Effector memory CD4-positive, alpha-beta T cell (primary cell): ENCODE data around the gene EPB41L4A.

Experiments used
- DNase-seq, 3 donors: peaks; one replicate each; pipeline ENCODE4 v3.0.0-alpha.2; 2020
- H3K27ac ChIP-seq: 2 replicates; pipeline ENCODE4 v1.7.0; 2013; ENCODE audit warnings: mild to moderate bottlenecking, low read length, moderate library complexity; ENCODE audit not compliant: insufficient read depth, poor library complexity, severe bottlenecking
- H3K27me3 ChIP-seq: replicated peaks from 2 replicates; pipeline ENCODE4 v1.7.0; 2013; ENCODE audit warnings: mild to moderate bottlenecking, low read length; ENCODE audit not compliant: insufficient read depth, control insufficient read depth, poor library complexity, severe bottlenecking
- H3K36me3 ChIP-seq: 2 replicates; pipeline ENCODE4 v1.7.0; 2013; ENCODE audit warnings: mild to moderate bottlenecking, low read length, moderate library complexity; ENCODE audit not compliant: control insufficient read depth, insufficient read depth
- H3K4me1 ChIP-seq: 2 replicates; pipeline ENCODE4 v1.7.0; 2013; ENCODE audit warnings: low read length, mild to moderate bottlenecking; ENCODE audit not compliant: control insufficient read depth, insufficient read depth, poor library complexity, severe bottlenecking
- H3K4me3 ChIP-seq: 2 replicates; pipeline ENCODE4 v1.7.0; 2013; ENCODE audit warnings: low read length, low read depth, mild to moderate bottlenecking; ENCODE audit not compliant: insufficient read depth, poor library complexity, severe bottlenecking
- H3K9me3 ChIP-seq: 2 replicates; pipeline ENCODE4 v1.7.0; 2013; ENCODE audit warnings: mild to moderate bottlenecking, low read length, moderate library complexity; ENCODE audit not compliant: control insufficient read depth

Gene EPB41L4A

DNA sequence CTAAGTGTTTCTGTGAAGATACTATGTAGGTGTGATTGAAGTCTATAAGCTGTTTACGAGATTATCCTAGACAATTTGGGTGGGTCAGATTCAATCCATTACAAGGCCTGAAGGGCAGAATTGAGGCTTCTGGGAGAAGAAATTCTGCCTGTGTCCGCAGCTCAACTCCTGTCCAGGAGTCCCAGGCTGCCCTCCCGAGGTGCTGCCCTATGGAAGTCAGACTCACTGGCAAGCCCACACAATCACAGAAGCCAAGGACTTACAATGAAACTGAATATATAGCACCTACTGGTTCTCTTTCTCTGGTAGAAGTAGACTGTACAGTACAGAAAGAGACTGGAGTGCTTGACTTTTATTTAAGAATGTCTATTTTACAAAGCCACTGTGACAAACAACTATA is 74.5 kb downstream of the EPB41L4A start:
- no peaks in the 10 kb centered on the region for H3K36me3 ChIP-seq
- no peaks in the 10 kb centered on the region for H3K27me3 ChIP-seq
- DNase-seq: no peak
- H3K9me3 ChIP-seq: no peaks in the 10 kb centered on the region
- no peaks in the 10 kb centered on the region for H3K4me1 ChIP-seq
- H3K27ac ChIP-seq: no peak overlapping the region
- no peak overlapping the region for H3K4me3 ChIP-seq

DNA sequence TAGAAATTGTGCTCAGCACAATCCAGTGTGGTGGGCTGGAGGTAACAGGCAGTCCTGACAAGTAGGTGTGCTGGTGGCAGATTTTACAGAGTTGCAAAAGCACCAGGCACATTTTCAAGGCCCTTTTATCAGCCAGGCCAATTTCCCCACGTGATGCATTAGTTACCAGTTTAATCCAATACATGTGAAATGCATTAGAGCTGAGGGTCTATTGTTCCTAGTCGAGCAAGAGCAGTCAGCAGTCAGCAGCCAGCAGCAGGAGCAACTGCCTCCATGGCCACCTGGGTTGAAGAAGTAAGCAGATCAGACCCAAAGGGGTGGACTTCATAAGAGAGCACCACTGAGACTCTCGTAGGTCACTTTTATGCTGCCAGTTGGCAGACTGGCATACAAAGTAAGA is 76.7 kb downstream of the EPB41L4A start:
- no peaks in the 10 kb centered on the region for H3K36me3 ChIP-seq
- H3K4me1 ChIP-seq: no peaks in the 10 kb centered on the region
- no peak overlapping the region for H3K4me3 ChIP-seq
- no peaks in the 10 kb centered on the region for H3K27me3 ChIP-seq
- no peak for DNase-seq
- no peaks in the 10 kb centered on the region for H3K9me3 ChIP-seq
- no peak overlapping the region for H3K27ac ChIP-seq

DNA sequence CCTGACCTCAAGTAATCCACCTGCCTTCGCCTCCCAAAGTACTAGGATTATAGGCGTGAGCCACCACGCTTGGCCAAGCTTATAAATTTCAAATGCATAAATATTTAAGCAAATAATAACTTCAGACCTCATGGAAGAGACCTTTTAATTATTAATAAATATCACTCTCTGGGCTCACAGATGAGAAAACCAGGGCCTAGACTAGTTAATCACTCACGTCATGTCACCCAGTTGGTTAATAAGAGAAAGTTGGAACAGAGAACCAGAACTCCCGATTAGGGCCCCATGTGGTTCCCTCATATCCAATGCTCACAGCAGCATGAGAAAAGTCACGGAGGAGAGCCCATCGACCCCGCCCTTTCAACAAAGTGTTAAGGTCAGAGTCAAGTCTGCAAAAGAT is 79.3 kb downstream of the EPB41L4A start:
- Histone ChIP-seq H3K4me1 (no peaks in the 10 kb centered on the region), H3K9me3 (no peaks in the 10 kb centered on the region), H3K4me3 (no peak overlapping the region), H3K27ac (no peak overlapping the region), H3K36me3 (no peaks in the 10 kb centered on the region), H3K27me3 (no peaks in the 10 kb centered on the region)
- DNase-seq: no peak

DNA sequence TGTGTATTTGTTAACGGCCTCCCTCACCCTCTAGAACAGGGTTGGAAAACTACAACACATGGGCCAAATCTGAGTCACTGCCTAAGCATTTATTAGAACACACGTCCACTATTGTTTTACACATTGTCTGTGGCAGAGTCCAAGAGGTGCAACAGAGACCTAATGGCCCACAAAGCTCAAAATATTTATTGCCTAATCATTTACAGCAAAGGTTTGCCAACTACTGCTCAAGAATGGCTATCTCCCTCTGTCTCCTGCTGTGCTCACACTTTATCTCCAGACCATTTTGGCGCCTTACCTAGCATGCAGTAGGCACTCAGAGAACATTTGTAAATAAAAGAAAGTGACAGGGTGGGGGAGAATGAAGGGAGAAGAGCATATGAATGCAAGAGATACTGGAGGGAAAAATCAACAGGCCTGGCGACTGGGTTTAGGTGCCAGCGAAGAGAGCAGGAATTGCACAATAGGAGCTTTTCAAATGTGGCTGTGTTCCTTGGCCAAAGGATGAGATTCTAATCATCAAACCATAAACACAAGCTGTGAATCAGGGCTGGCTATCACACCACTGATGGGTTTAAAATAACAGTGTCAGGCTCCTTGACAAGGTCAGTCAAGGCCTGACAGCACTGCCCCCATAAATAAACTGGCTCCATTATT is 80.3 kb downstream of the EPB41L4A start:
- Histone ChIP-seq H3K9me3 (no peaks in the 10 kb centered on the region), H3K27ac (no peak overlapping the region), H3K36me3 (no peaks in the 10 kb centered on the region), H3K27me3 (no peaks in the 10 kb centered on the region), H3K4me3 (no peak overlapping the region), H3K4me1 (no peaks in the 10 kb centered on the region)
- DNase-seq: no peak

DNA sequence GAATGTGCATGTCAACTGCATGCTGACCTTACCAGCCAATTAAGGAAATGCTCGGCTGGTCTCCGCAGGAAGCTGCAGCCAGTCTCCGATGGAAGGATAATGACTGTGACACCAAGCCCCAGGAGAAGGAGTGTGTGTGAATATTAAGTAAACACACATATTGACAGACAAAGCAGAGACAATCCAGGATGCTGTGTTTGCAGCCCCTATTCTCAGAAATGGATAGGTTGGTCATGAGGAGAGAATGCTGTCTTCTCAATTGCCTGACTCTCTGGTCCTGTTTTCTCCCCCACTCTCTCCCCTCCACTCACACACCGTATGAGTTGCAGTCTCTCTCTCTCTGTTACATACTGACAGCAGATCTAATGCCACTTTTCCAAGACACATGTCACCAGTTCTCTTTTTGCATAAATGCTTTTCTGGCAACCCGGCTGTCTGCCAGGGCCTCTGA is 85.7 kb downstream of the EPB41L4A start:
- no peak overlapping the region for H3K4me3 ChIP-seq
- H3K4me1 ChIP-seq: no peaks in the 10 kb centered on the region
- H3K27me3 ChIP-seq: no peaks in the 10 kb centered on the region
- H3K9me3 ChIP-seq: no peaks in the 10 kb centered on the region
- H3K36me3 ChIP-seq: no peaks in the 10 kb centered on the region
- no peak for DNase-seq
- H3K27ac ChIP-seq: no peak overlapping the region

DNA sequence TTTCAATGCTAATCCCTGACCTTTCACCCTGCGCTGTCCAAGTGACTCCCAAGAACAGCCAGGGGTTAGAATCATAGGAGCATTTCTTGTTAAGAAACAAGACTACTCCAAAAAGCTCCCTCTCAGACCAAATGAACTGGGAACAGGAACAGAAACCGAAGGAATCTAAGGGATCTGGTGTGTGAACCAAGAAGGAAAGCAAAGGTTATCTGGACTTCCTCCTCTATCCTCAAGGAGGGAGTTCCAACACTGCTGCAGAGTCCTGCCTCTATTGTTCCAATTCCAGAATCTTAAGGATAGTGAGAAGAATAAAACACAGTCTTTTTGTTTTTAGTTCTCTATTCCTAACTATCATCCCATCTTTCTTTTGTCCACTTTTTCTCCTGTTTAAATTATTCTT is 87.2 kb downstream of the EPB41L4A start:
- no peaks in the 10 kb centered on the region for H3K9me3 ChIP-seq
- no peaks in the 10 kb centered on the region for H3K4me1 ChIP-seq
- no peaks in the 10 kb centered on the region for H3K36me3 ChIP-seq
- no peak overlapping the region for H3K27ac ChIP-seq
- no peak overlapping the region for H3K4me3 ChIP-seq
- no peak for DNase-seq
- H3K27me3 ChIP-seq: no peaks in the 10 kb centered on the region

DNA sequence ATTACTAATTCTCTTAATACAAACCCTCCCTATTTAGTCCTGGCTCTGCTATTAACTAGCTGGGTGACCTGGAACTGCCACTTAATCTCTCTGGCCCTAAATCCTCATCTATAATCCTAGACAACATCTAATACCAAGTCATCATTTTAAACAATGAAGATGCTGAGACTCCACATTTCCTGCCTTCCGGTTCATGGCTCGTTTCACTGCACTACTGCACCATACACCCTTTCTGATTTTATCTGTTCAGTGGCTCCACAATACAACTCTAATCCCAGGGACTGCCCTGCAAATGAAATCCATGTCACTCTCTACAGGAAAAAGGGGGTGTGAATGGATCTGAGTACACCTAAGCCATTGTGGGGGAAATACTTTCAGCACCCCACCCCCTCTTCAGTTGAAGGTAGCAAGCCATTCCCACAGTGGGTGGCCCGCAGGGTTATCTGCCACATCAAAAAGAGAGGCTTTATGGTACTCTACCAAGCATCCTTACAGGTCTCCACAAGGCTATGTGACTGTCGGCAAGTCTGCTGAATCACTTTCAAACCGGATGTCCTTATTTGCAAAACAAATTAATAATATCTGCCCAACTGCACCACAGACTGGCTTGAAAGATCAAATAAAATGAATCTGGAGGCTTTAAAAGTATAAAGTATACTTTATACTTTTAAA is 89.5 kb downstream of the EPB41L4A start:
- no peak overlapping the region for H3K27ac ChIP-seq

DNA sequence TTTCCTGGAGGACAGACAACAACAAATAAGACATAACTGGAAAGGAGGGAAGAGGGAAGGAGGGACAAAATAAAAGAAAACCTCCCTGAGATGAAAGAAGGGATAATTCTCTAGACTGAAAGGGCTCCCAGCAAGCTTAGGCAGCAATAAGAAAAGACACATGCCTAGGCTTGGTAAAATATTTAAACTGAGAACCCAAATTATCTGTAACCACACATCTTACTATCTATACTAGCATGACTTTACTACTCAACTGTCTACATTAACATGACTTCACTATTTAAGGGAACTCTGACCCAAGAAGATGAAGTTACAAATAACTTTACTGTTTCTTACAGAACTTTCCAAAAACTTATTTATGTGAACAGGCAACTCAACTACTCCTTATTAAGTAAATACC is 95.9 kb downstream of the EPB41L4A start:
- H3K4me3 ChIP-seq: no peak overlapping the region

More for the DNA sequence above, 89.5 kb downstream of the EPB41L4A start:
- Histone ChIP-seq H3K9me3 (no peaks in the 10 kb centered on the region), H3K27me3 (no peaks in the 10 kb centered on the region), H3K4me3 (no peak overlapping the region), H3K4me1 (no peaks in the 10 kb centered on the region), H3K36me3 (no peaks in the 10 kb centered on the region)
- no peak for DNase-seq

DNA sequence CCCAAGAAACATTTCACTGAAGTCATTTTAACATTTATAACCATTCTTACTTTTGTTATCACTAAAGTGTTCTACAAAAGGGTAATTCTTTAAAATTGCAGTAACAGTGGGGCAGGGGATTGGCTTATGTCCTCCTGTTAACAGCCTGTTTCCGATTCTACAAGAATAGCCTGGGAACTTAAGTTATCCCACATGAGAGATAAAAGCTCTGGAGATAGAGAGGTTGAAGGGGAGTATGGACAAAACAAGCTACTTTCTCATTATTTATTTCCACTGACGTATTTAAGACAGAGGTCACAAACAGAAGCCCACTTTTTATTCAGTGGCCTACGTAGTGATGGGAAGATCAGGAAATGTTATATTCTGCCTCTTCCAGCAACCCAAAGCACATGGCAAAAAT is 98.7 kb downstream of the EPB41L4A start:
- Histone ChIP-seq H3K36me3 (no peaks in the 10 kb centered on the region), H3K4me1 (no peaks in the 10 kb centered on the region), H3K4me3 (no peak overlapping the region), H3K9me3 (no peaks in the 10 kb centered on the region), H3K27me3 (no peaks in the 10 kb centered on the region), H3K27ac (no peak overlapping the region)
- DNase-seq: no peak

More for the DNA sequence above, 95.9 kb downstream of the EPB41L4A start:
- Histone ChIP-seq H3K27me3 (no peaks in the 10 kb centered on the region), H3K27ac (no peak overlapping the region), H3K36me3 (no peaks in the 10 kb centered on the region), H3K4me1 (no peaks in the 10 kb centered on the region), H3K9me3 (no peaks in the 10 kb centered on the region)
- no peak for DNase-seq

DNA sequence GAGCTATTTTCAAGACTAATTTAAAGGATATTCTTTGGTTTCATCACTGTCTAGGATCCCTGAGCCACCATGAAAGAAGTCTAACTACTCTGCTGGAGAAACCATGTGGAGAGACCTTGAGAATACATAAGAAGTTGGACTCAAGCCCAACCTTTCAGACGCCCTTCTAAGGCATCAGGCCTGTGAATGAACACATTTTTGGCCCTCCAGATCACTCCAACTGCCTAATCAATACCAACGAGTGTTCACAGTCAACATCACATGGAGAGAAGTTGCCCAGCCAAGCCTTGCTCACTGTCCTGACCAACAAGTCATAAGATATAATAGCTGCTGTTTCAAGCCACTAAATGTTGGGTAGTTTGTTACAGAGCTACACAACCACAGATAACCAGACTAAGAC is 100.7 kb downstream of the EPB41L4A start:
- no peak overlapping the region for H3K27ac ChIP-seq
- H3K9me3 ChIP-seq: no peaks in the 10 kb centered on the region
- no peak overlapping the region for H3K4me3 ChIP-seq
- no peaks in the 10 kb centered on the region for H3K36me3 ChIP-seq
- H3K27me3 ChIP-seq: no peaks in the 10 kb centered on the region
- no peaks in the 10 kb centered on the region for H3K4me1 ChIP-seq
- no peak for DNase-seq
